Stimulated activated CD4-positive, alpha-beta T cell treated with anti-CD3 and anti-CD28 coated beads, Interleukin-15, amount 100 ng/mL, for 48 hours (primary cell): ENCODE measurements around the gene SNORC.
"Not testable (repeated sequence)": the region's sequence is repeated elsewhere in the genome, so short reads cannot be mapped to it uniquely, and the experiment has no call there.

Experiments used
- DNase-seq, 2 donors: peaks; one replicate each; pipeline ENCODE4 v3.0.0-alpha.2; 2020; ENCODE audit warnings: low read depth in 2 of 2

The SNORC gene

DNA sequence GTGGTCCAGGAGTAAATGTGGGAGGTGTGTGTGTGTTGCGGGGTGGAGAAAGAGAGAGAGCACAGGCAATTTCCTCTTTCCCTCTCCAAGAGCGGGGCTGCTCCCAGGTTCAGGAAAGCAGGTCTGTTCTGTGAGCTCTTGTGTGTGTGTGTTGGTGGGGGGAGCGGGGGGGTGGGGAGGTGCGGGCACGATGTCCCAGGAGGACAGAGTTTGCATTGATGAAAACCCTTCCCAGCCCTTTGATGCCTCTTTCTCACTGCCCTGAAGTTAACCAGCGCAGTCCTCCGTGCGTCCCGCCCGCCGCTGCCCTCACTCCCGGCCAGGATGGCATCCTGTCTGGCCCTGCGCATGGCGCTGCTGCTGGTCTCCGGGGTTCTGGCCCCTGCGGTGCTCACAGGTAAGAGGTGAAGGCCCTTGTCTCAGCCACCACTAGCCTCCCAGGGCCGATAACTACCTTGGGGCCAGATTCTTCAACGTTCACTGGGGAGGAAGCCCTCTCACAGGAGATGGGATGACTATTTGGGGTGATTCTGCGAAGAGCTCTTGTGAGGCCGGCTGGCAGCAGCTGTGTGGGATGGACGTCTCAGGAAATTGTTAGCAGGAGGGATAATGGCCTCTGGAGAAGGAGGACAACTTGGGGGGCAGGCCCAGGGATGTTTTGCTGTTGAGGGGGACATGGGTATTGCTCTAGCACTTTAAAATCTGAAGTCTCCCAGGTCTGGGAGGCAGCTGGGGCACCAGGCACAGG, at the start of gene SNORC:
Gene SNORC, plus strand, starts transcription at position 247 of the 748 bp plus-strand sequence. Its CDS starts 78 bp downstream, at position 325.
- DNase-seq = no peak

DNA sequence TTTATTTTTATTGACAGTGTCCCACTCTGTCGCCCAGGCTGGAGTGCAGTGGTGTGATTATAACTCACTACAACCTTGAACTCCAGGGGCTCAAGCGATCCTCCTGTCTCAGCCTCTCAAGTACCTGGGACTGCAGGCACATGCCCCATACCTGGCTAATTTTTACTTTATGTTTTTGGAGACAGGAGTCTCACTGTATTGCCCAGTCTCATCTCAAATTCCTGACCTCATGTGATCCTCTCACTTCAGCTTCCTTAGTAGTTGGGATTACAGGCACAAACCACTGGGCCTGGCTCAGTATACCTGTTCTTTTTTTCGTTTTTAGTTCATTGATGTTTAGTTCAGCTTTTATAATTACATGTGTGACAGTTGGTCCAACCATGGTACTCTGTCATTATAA, 40.1 kb upstream of the SNORC start:
- no peak for DNase-seq

DNA sequence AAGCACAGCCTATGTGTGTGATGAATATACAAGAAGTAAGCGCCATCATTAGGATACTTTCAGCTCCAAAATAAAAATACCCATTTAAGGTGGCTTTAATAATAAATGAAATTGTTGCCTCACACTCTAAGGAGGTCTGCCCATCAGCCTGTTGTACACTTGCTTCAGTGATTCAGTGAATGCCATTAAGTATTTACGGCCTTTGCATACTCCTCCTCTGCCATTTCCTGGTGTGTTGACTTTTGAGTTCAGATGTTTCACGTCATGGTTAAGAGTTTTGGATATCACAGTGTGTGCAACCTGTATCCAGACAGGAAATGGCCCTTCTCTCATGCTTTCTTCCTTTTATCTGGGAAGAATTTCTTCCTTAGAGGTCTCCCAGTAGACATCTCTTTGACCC, 38.6 kb upstream of the SNORC start:
- DNase-seq = no peak

DNA sequence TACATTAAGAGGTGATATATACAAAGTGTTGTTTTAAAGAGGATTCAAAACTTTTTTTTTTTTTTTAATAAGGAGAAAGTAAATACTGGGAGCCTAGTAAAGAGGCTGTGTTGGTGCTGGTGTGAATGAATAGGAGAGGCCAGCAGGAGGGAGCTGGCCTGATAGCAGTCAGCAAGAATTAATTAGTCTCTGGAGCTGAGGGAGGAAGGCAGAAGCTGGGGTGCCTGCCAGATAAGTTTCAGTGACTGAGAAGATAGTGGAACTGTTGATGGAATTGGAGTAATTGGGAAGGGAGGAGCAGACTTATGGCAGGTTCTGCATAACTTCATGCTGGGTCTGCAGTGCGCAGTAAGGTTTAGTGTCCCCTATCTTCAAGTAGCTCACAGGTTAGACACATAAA, 36.2 kb upstream of the SNORC start:
- no peak for DNase-seq

DNA sequence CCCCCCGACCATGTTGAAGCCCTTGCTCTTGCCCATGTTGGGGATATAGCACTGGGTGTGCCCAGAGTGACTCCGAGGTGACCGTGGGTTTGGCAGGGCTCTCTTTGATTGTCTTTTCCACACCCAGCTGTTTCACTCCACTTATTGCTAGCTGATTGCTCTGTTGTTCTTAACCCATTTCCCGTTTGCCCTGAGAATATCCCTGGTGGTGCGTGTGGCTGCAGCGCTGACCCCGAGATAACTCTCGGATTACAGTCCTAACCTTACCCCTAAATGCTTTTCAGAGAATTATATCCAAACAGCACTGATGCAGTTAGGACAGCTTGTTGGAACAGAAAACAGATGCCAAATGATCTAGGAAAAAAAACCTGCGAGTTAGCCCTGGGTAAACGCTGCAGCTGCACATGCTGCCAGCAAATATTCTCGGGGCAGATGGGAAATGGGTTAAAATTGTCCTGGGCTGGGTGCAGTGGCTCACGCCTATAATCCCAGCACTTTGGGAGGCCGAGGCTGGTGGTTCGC, 34.3 kb upstream of the SNORC start:
- no peak for DNase-seq

DNA sequence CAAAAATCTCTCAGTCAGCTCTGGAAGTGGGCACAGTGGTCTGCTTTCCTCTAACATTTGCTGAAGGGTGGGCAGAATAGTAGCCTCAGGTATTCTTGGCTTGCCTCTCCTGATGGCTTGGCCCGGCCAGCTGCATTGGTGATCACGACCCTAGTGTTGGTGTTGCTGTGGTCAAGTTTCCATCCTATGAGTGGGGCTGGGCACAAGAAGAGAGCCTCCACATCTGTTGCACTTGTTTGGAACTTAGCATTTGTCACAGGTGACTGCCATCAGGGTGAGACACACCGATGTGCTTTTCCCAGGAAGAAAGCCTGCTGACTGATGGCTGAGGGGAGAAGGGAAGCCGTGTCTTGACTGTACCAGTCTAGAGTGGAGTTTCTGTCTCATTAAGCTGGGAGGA, 33.1 kb upstream of the SNORC start:
- no peak for DNase-seq

DNA sequence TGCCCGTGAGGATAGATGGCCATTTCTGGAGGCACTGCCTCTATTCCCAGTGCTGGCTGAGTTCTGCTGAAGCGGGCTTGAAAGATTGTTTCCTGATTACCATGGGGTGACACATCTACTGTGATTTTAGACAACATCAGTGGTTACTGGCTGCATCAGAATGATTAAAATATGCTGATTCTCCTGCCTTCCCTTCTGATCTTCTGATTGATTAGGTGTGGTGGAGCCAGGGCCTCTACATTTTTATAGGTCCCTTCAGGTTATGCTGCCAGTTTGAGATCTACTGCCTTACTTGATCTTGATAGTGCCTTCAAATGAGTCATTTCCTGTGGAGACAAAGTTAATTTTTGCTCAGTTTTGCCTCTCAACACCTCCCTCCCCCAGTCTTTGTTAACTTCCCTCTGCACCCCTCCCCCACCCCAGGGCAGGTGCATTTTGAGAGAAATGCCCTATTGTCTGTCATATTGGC, 31.6 kb upstream of the SNORC start:
- peak; percentile 19 to 46 for DNase-seq

DNA sequence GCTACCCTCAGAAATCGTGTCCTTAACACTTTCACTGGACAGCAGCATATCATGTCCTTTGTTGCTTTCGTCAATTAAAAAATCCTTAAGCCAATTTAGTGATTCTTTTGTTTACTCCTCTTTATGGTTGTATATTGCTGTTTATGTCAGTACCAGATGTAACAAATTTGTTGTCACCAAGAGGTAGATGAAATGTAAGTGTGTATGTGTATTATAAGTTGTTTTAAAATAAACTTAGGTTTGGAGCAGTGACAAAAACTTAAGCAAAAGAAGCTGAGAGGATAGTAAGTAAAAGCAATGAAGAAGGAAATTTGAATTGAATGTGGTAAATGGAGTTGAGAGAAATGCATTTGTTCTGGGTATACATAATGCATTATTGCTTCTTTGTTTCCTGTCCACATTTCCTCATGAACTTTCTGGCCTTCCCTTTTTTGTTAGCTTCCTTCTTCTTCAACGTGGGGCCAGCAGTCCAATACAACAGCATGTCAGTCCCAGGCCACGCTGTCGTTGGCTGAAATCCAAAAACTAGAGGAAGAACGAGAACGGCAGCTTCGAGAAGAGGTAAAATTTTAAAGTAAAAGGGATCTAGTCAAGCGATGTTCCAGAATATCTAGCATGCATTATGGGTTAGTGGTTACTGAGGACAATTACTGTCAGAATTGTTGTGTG, 30.5 kb upstream of the SNORC start:
- no peak for DNase-seq

DNA sequence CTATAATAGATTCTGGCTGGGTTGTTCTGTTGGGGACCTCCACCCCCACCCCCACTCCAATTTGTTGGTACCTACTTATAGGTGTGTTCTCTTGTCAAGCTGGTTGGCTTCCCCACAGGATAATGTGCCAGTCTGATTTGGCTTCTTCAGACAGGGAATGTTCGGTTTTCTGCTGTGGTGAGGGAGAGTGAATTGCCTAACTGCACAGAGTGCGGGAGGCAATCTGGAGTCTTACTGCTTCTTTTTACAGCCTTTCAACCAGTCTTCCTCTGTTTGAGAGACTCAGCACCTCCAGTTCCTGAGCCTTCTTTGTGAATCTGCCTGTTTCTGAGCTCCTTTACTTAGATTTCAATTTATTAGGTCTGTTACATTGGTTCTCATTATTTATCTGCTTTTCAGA, 27.4 kb upstream of the SNORC start:
- no peak for DNase-seq

DNA sequence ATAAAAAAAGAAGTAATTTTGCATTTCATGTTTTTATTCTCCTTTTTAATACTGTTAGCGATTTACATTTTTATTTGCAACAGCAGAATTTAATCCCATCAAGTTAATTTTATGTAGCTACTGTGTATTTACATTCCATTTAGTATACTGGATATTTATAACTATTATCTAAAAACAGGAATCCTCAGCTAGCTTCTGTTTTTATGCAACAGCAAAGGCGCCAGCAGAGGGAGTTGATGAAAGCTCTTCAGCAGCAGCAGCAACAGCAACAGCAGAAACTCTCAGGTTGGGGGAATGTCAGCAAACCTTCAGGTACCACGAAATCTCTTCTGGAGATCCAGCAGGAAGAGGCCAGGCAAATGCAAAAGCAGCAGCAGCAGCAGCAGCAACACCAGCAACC, 26.2 kb upstream of the SNORC start:
- no peak for DNase-seq

DNA sequence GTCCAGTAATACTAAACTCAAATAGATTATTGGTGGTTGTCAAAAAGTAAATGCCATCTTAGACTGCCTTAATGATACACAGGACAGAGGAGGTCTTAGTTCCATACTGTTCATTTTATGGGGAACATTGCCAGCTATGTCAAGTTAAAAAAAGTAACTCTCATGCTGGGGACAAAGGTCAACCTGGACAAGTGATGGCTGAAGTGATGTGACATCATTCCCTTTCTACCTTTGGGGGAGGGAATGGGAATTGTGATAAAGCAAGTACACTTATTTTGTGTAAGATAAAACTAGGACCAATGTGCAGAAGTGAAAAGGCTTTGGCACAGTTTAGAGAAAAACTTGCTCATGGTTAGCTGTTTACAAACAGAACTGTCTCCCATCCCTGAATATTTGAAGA, 24.0 kb upstream of the SNORC start:
- DNase-seq = no peak

DNA sequence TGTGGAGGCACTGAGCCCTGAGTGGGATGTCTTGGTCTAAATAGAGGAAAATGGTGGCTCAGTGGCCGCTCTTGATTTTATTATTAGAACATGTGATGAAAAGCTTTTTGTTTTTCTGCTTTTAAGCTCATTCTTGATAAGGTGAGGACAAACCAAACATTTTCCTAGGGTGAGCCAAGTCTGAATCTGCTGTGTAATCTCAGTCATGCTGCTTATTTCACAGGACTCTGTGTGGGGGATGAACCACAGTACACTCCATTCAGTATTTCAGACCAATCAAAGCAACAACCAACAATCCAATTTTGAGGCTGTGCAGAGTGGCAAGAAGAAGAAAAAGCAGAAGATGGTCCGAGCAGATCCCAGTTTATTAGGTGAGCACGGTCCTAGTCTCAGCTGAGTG, 20.0 kb upstream of the SNORC start:
- no peak for DNase-seq

DNA sequence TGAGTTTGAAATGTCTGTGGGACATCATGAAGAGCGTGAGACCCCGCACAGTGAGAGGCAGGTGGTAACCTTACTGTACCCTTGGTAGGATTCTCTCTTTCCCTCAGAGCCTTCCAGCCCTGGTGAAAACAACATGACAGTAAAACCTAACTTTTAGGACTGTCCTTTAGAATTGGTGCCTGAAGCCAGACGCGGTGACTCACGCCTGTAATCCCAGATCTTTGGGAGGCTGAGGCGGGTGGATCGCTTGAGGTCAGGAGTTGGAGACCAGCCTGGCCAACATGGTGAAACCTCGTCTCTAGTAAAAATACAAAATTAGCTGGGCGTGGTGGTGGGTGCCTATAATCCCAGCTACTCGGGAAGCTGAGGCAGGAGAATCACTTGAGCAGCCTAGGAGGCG, 18.0 kb upstream of the SNORC start:
- not testable (repeated sequence) for DNase-seq

DNA sequence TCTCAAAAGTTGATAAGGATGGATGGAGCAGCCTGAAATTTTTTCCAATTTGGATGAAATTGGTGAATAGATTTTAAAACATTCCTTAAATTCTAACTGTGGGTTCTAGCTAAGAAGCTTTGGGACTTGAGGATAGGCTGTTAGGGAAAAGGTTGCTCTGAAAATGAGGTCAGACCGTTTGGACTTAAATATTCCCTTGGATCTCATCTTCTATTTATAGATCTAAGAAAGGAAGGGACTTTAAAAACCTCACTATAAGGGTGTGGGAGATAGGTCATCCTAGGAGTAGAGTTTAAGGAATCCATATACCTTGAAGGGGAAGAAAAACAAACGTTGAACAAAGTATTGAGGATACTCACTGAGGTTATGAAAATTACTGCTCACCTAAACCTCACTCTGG, 17.4 kb upstream of the SNORC start:
- DNase-seq = no peak

DNA sequence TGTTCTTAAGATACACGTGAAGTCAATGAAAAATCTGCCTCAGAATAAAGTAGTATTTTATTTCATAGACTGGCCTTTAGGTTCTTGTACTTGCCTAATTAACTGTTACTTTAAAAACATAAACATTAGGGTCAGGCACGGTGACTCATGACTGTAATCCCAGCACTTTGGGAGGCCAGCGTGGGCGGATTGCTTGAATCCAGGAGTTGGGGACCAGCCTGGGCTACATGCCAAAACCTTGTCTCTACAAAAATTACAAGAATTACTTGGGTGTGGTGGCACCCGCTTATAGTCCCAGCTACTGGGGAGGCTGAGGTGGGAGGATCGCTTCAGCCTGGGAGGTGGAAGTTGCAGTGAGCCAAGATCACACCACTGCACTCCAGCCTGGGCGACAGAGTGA, 16.0 kb upstream of the SNORC start:
- DNase-seq = no peak

DNA sequence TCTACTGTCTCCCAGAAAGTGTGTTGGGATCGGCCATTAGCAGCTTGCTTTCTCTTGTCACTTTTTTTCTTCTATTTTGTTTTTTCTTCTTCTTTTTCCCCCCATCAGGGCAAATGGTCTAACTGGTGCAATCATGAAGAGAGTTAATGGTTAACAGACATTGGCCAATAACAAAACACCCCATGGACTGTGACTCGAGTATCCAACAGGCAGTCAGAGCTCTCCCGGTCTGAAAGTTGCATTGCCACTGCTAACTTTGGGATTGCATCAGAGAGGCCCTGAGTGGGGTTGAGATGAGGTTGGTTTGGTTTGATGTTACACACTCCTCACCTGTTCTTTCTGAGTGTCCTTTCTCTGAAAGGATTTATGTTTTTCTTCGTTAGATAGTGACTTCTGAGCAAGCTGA, 12.9 kb upstream of the SNORC start:
- no peak for DNase-seq

DNA sequence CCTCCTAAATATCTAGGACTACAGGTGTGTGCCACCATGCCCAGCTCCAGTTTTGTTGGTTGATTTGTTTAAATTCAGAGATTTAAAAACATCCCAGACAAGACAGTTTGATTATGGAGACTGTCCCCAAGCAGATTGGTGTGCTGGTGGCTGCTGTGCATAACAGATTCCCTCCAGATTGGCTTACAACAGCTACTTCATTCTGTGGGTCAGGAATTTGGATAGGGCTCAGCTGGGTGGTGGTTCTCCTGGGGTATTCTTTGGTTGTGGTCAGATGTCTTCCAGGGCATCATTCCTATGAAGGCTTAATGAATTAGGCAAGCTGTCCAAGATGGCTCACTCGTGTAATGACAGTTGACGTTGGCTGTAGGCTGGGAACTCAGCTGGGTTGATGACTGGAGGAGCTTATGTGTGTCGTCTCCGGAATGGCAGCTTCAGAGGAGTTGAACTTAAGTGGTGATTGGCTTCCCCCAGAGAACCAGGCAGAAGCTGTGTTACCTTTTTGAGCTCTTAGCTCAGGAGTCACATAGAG, 10.6 kb upstream of the SNORC start:
- no peak for DNase-seq

DNA sequence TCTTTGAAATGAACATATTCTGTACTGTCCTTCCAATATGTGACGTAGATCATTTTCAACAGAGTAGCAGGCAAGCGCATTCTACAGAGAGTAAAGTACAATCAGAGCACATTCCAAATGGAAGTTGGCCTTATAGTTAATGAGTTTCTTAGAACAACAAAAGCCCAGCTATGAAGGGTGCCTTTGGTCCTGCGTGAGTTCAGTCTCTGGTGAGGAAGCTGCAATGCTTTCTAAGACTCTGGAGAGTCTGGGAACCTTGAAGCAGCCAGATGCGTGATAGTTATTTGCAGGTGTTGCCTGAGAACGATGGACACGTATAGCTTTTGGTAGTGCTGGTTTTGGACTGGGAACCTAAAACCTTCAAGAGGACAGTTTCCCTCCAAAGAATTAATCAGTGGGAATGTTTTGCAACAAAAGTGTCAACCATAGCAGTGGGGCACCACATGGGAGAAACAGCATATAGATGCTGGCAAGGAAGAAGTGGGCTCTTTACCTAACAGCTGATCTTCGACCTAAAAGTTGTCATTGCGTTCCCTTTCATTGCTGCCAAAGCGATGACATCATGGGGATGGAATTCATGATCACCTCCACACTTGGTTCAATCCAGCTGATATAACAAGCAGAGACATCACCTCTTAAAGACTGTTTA, 9.3 kb upstream of the SNORC start:
- no peak for DNase-seq

DNA sequence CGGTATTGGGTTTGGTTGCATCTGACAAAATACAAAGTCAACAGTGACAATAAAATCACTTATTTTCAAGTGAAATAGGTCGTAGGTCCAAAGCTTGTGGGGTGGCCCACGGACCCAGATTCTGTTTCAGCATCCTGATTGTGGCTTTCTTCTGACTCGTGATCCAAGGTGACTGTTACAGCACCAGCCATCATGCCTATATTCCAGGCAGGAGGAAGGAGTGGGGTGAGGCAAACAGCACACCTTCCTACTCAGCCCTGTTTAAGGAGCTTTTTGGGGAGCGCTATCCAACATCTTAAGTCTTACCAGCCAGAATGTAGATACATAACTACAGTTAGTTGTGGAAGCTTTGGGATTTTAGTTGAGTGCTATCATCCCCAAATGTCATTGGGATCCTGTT, 8.7 kb upstream of the SNORC start:
- no peak for DNase-seq

DNA sequence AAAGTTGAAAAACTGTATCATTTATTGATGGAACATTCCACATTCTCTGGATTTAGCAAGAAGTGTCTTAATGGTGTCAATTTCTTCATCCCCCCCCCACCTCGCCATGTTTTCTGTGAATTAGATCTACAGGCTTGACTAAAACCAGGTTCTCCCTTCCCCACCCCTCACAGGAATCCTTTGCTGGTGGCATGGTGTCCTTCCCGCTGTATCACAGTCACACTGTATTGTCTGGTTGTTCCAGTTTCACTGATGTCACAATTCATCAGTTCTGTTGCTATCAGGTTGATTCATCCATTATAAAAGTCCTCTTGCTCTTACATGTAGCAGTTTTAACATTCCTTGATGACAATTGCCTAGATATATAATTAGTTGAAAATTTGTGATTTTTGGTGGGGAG, 6.1 kb upstream of the SNORC start:
- no peak for DNase-seq

DNA sequence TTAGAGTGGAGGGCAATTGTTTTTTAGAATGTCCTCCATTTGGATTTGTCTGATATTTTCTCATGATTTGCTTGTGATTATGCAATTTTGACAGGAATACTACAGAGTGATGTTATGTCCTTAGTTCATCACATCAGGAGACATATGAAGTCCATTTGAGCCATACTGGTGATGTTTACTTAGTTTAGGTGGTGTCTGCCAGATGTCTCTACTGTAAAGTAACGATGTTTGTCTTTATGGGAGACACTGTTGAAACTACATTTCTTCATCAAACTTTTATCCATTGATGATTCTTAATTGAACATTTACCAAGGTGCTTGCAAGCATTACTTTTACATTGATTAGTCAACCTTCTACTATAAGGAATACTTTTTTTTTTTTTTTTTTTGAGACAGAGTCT, 4.9 kb upstream of the SNORC start:
- no peak for DNase-seq

DNA sequence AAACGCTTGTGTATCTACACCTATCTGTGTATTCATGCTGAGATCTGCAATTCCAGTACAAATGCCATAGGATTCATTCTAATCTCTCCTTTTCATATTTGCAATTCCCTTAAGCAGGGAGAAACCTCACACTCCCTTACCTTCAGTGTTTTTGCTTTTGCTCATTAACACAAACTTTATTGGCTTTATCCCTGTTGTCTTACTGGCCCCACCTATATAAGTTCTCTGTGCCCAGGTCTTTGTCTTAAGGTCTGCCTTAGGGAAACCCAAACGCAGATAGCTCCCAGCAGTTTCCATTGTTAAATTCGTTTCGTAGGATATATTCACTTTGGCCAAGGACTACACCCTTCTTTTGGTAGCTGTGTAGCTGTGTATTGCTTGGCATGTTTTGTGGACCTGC, 4.0 kb upstream of the SNORC start:
- DNase-seq = no peak
